Fibroblast of the aortic adventitia (primary cell): ENCODE results near the gene ALDH8A1. TPM values are rescaled to one million over a fixed set of nuclear protein-coding genes. Genes with fewer than 3 reads are reported as not detected.
"Not testable (repeated sequence)": the region's sequence is repeated elsewhere in the genome, so short reads cannot be mapped to it uniquely, and the experiment has no call there.

Experiments used
- DNase-seq: peaks from one replicate; pipeline ENCODE4 v3.0.0-alpha.2; 2010; ENCODE audit warnings: low read depth
- H3K4me3 ChIP-seq: 2 replicates; pipeline ENCODE4 v1.5.1; 2011; ENCODE audit warnings: low read depth, mild to moderate bottlenecking, control low read depth, low read length, moderate library complexity
- total RNA-seq: library from RNA; depleted of rRNA; stranded (reverse); fragments of >200 nt; gene quantifications from 2 replicates; pipeline ENCODE4 v1.2.3, GENCODE V29; 2012; ENCODE audit warnings: low replicate concordance
- TF ChIP-seq, protein P1 (sequence below): IDR thresholded peaks from 2 replicates; pipeline ENCODE4 v1.5.1; 2011; ENCODE audit warnings: mild to moderate bottlenecking, low read length, control low read depth, inconsistent platforms; ENCODE audit not compliant: insufficient read depth

Gene ALDH8A1
- total RNA-seq, 1 donor: 0.09 TPM

DNA sequence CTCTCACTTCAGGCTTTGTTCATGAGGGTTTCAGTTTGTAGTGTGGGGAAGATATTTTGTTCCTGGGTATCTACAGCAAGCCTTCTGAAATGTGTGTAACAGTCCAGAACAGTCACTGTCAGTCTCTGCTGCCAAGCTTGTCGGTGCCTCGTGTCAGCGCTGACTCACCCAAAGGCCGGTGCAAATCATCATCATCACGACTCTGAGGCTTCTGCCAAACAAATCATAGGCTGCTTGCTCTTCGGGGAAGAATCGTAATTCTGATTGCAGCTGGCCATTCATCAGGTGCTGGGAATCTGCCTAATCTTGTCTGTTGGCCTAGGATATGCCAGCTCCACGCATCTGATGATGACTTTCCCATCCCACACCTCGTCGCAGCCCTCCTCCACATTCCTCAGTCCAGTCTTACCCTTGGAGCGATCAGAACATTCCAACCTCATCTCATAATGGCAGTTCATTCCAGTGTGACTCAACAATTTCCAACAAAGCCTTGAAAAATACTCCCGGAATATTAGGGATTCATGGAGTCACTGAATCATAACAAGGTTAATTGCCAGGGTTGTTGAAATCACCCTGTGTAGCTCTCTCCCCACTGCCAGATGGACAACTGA, 40.9 kb downstream of the ALDH8A1 start:
- DNase-seq: peak; percentile 100
- H3K4me3 ChIP-seq: peak overlapping the region; percentile 38
- TF ChIP-seq, protein P1, sequence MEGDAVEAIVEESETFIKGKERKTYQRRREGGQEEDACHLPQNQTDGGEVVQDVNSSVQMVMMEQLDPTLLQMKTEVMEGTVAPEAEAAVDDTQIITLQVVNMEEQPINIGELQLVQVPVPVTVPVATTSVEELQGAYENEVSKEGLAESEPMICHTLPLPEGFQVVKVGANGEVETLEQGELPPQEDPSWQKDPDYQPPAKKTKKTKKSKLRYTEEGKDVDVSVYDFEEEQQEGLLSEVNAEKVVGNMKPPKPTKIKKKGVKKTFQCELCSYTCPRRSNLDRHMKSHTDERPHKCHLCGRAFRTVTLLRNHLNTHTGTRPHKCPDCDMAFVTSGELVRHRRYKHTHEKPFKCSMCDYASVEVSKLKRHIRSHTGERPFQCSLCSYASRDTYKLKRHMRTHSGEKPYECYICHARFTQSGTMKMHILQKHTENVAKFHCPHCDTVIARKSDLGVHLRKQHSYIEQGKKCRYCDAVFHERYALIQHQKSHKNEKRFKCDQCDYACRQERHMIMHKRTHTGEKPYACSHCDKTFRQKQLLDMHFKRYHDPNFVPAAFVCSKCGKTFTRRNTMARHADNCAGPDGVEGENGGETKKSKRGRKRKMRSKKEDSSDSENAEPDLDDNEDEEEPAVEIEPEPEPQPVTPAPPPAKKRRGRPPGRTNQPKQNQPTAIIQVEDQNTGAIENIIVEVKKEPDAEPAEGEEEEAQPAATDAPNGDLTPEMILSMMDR: no peak

DNA sequence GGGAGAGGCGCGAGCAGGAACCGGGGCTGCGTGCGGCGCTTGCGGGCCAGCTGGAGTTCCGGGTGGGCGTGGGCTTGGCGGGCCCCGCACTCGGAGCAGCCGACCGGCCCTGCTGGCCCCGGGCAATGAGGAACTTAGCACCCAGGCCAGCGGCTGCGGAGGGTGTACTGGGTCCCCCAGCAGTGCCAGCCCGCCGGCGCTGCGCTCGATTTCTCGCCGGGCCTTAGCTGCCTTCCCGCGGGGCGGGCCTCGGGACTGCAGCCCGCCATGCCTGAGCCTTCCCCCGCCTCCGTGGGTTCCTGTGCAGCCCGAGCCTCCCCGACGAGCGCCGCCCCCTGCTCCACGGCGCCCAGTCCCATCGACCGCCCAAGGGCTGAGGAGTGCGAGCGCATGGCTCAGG, 45.2 kb downstream of the ALDH8A1 start:
- DNase-seq, H3K4me3 ChIP-seq: not testable (repeated sequence)

DNA sequence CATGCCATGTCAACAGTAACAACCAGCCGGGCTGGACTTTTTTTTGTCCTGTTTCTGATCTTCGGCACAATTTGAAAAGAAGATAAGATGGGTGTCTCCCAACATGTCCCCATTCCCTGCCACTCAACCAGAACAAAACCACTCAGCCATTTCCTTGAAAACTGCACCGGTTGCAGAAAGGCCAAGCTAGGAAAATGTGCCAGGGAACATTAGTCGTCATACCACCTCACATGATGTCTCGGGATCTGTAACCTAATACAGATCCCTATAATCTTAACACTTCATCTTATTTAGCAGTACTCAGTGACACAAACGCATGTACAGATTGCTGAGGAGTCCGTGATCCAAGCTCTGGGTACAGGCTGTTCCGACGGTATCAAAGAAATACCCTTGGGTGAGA, 46.5 kb downstream of the ALDH8A1 start:
- peak; percentile 51 for DNase-seq
- H3K4me3 ChIP-seq: no peak overlapping the region
- TF ChIP-seq, protein P1: no peak

DNA sequence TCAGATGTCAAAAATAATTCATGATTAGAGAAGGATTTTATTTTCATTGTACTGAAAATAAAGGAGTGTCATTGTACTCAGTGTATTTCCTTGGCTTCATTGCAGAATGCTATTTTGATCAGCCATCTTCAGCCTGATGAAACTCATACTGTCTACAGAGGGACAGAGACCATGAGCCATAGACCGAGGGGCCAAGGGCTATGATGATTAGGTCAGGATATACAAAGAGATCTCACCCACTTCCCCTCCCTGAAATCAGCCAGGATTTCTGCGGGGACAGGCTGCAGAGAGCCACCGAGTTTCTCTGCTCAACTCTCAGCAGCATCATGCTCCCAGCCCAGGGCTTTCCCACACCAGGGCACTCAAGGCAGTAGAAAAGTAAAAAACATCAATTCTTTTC, 47.0 kb downstream of the ALDH8A1 start:
- peak; percentile 29 for DNase-seq
- TF ChIP-seq, protein P1: no peak
- no peak overlapping the region for H3K4me3 ChIP-seq

DNA sequence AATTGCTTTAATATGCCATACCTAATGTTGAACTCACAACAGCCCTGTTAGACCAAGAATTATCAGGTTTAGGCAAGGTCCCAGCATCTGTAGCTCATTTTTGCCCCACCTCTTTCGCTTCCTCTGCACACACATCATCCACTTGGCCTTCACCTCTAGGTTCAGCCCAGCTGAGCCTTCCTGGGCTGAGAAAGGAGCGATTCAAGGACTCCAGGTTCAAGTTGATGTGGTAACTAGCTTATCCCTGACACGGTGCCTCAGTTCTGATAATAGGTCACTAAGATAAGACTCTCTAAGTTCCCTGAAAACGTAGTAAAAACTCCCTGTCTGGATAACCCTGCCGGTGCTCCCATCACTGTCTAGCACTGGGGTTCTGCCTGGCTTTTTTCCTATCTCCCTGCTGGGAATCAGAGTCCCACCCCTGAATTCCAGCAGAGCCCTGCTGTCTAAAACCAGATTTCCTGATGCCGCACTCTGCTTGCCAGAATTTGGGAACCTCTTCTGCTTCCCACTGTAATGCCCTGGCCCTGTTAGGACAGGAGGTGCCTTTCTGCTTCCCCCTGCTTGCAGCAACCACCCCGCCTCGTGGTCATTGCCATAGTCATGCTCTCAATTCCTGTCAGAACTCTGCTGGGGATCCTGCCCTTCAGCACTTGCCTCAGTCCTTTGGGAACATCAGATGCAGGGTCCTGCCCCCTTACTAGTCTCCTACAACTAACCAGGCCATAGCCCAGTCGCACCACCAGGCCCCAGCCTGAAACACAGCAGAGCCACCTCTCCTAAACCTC, 47.6 kb downstream of the ALDH8A1 start:
- peak; percentile 78 for DNase-seq
- H3K4me3 ChIP-seq: no peak overlapping the region
- TF ChIP-seq, protein P1: no peak

DNA sequence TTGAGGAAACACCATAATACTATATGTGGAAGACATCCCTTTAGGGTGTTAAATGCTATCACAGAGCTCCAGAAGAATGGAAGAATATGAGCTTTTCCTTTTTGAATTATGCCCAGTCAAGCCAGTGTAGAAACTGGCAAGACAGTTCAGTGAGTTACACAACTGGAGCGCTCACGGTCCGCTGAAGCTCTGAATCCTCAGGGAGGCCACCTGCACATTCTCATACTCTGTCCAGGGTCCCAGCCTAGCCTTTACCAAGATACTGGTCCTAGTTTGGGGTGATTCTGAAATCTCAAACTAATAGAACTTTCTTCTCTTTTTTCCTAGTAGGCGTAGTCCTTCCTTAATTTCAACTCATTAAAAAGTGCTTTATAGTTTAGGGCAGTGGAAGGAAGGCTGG, 51.3 kb downstream of the ALDH8A1 start:
- no peak overlapping the region for H3K4me3 ChIP-seq
- TF ChIP-seq, protein P1: no peak
- DNase-seq: no peak

DNA sequence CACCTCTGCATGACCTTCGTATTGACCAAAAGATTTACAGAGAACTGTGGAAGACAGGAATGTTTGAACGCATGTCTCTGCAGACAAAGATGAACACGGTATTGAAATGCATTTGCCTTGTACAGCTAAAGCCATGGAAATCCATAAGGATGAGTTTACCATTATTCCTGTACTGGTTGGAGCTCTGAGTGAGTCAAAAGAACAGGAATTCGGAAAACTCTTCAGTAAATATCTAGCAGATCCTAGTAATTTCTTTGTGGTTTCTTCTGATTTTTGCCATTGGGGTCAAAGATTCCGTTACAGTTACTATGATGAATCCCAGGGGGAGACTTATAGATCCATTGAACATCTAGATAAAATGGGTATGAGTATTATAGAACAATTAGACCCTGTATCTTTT, 51.7 kb downstream of the ALDH8A1 start:
- not testable (repeated sequence) for DNase-seq, H3K4me3 ChIP-seq

DNA sequence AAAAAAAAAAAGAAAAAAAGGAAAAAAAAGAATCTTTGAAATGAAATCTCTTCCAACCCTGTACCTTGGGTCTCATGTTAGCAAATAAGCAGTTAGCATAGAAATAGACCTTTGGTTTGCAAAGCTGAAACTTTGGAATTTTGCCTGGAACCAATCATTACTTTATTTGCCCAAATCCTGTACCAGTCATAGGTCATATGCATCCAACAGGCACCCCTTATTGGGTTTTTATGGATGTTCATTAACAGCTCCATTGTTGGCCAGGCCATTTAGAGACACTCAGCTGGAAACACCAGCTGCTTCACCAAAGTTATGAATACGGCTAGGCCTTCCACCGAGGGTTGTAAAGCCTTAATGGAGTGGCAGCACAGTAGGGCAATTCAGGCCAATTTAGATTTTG, 53.0 kb downstream of the ALDH8A1 start:
- TF ChIP-seq, protein P1: no peak
- H3K4me3 ChIP-seq: no peak overlapping the region

More for the DNA sequence above, 53.0 kb downstream of the ALDH8A1 start:
- DNase-seq: no peak
